DMS 273 treated with DMSO at 0.1 percent for 48 hours (cell line): ENCODE measurements around the gene CYP20A1.
"Not testable (repeated sequence)": the region's sequence is repeated elsewhere in the genome, so short reads cannot be mapped to it uniquely, and the experiment has no call there.

ENCODE experiments used
- DNase-seq: peaks from one replicate; lab custom pipeline; 2025; lab: John Stamatoyannopoulos, UW

CYP20A1 gene

GRCh38 chr2:203282101-203282500 lies 43.3 kb downstream of the CYP20A1 start:
- no peak for DNase-seq

- no peak for DNase-seq
Measured at GRCh38 chr2:203286532-203286931, 47.7 kb downstream of the CYP20A1 start.

- DNase-seq, result no peak
Measured at GRCh38 chr2:203301667-203302066, 62.8 kb downstream of the CYP20A1 start.

- not testable (repeated sequence) for DNase-seq
Measured at GRCh38 chr2:203302586-203302985, 63.8 kb downstream of the CYP20A1 start.

GRCh38 chr2:203310688-203311436 lies 72.0 kb downstream of the CYP20A1 start:
- DNase-seq, result no peak

- no peak for DNase-seq
Measured at GRCh38 chr2:203326356-203326755, 87.5 kb downstream of the CYP20A1 start.

GRCh38 chr2:203327582-203327900 lies 88.7 kb downstream of the CYP20A1 start:
- no peak for DNase-seq

- DNase-seq, result peak; percentile 60
Measured at GRCh38 chr2:203327901-203328759, 89.3 kb downstream of the CYP20A1 start, which contains the start of gene ABI2. Gene ABI2, plus strand, starts transcription at chr2:203328394. Its CDS starts 121 bp downstream, at chr2:203328515.

- DNase-seq, result peak; percentile 8
Measured at GRCh38 chr2:203328760-203329540, 90.1 kb downstream of the CYP20A1 start.

- DNase-seq, result no peak
Measured at GRCh38 chr2:203330434-203330833, 91.6 kb downstream of the CYP20A1 start.

- no peak for DNase-seq
Measured at GRCh38 chr2:203338322-203338721, 99.5 kb downstream of the CYP20A1 start.

- DNase-seq, result no peak
Measured at GRCh38 chr2:203340791-203341487, 102.1 kb downstream of the CYP20A1 start.

- DNase-seq, result no peak
Measured at GRCh38 chr2:203341741-203342310, 103.0 kb downstream of the CYP20A1 start.

GRCh38 chr2:203342374-203342773 lies 103.6 kb downstream of the CYP20A1 start:
- not testable (repeated sequence) for DNase-seq

GRCh38 chr2:203344667-203345066 lies 105.8 kb downstream of the CYP20A1 start:
- no peak for DNase-seq

- DNase-seq, result no peak
Measured at GRCh38 chr2:203346612-203347011, 107.8 kb downstream of the CYP20A1 start.

GRCh38 chr2:203347375-203347774 lies 108.6 kb downstream of the CYP20A1 start:
- no peak for DNase-seq

- DNase-seq, result no peak
Measured at GRCh38 chr2:203352604-203353255, 113.9 kb downstream of the CYP20A1 start.

GRCh38 chr2:203354966-203355365 lies 116.1 kb downstream of the CYP20A1 start:
- DNase-seq, result no peak
